ENCODE results near the gene ANKFN1.

- TF ChIP-seq CTCF (IDR thresholded peaks at IDR 0.05), result no peak
- TF ChIP-seq ZFX (IDR thresholded peaks at IDR 0.05; ENCODE audit: borderline replicate concordance), result no peak
Measured at GRCh38 chr17:56146534-56146933, 6.7 kb upstream of the ANKFN1 start.

All from 22Rv1 (cell line).